HUDEP-2 (cell line): ENCODE measurements around the gene BCL11A.

ENCODE experiments used
- DNase-seq, 76 experiments: peaks; one replicate each; lab custom pipeline; 2025; ENCODE audit not compliant: unreplicated experiment in 76 of 76; lab: John Stamatoyannopoulos, UW

BCL11A gene

GRCh38 chr2:60492548-60492947, 60.9 kb downstream of the BCL11A start:
- no peak for DNase-seq

GRCh38 chr2:60490848-60491247, 62.6 kb downstream of the BCL11A start:
- DNase-seq: peak in 38 of 76 experiments; percentile 3 to 77 (median 32)

- DNase-seq: no peak
These were observed 63.0 kb downstream of the BCL11A start for GRCh38 chr2:60490441-60490840.

GRCh38 chr2:60489289-60489688, 64.2 kb downstream of the BCL11A start:
- no peak for DNase-seq

- no peak for DNase-seq
These were observed 65.2 kb downstream of the BCL11A start for GRCh38 chr2:60488291-60488690.

GRCh38 chr2:60487174-60487573, 66.3 kb downstream of the BCL11A start:
- no peak for DNase-seq

- no peak for DNase-seq
These were observed 66.9 kb downstream of the BCL11A start for GRCh38 chr2:60486551-60486950.

- no peak for DNase-seq
These were observed 67.4 kb downstream of the BCL11A start for GRCh38 chr2:60486067-60486466.

- no peak for DNase-seq
These were observed 67.9 kb downstream of the BCL11A start for GRCh38 chr2:60485550-60485949.

- no peak for DNase-seq
These were observed 68.4 kb downstream of the BCL11A start for GRCh38 chr2:60485055-60485454.

- DNase-seq: no peak
These were observed 69.3 kb downstream of the BCL11A start for GRCh38 chr2:60484133-60484645.

- DNase-seq: no peak
These were observed 70.1 kb downstream of the BCL11A start for GRCh38 chr2:60483401-60483800.

- no peak for DNase-seq
These were observed 71.2 kb downstream of the BCL11A start for GRCh38 chr2:60482222-60482621.

- DNase-seq: no peak
These were observed 72.2 kb downstream of the BCL11A start for GRCh38 chr2:60481257-60481656.

GRCh38 chr2:60480089-60480773, 73.2 kb downstream of the BCL11A start:
- no peak for DNase-seq

GRCh38 chr2:60479226-60480088, 74.0 kb downstream of the BCL11A start:
- DNase-seq: no peak

GRCh38 chr2:60478660-60479059, 74.8 kb downstream of the BCL11A start:
- no peak for DNase-seq

GRCh38 chr2:60476206-60476954, 77.1 kb downstream of the BCL11A start:
- DNase-seq: no peak

- no peak for DNase-seq
These were observed 78.2 kb downstream of the BCL11A start for GRCh38 chr2:60475123-60475830.

GRCh38 chr2:60474301-60474700, 79.2 kb downstream of the BCL11A start:
- no peak for DNase-seq
